ENCODE measurements around the gene PPARD.

Gene PPARD

GRCh38 chr6:35465646-35466045 lies 123.3 kb downstream of the PPARD start:
- H3K27ac ChIP-seq (ENCODE audit: low read depth, low read length): no peak overlapping the region
- no peak overlapping the region for H3K4me3 ChIP-seq (ENCODE audit: low read depth in 1 of 2, low read length in 2 of 2)
- H3K36me3 ChIP-seq (ENCODE audit: control insufficient read depth in 1 of 2, insufficient read depth in 2 of 2, low read length in 2 of 2): peaks cover 6 to 19% of the 10 kb centered on the region in 2 donors
- peaks cover 15 to 18% of the 10 kb centered on the region in 2 donors for H3K4me1 ChIP-seq (ENCODE audit: control insufficient read depth in 1 of 2, insufficient read depth in 2 of 2, low read length in 2 of 2)
- no peaks in the 10 kb centered on the region for H3K9me3 ChIP-seq (ENCODE audit: control insufficient read depth in 1 of 2, low read length in 2 of 2)
- H3K27me3 ChIP-seq (ENCODE audit: control insufficient read depth in 1 of 2, insufficient read depth in 2 of 2, low read length in 2 of 2): no peaks in the 10 kb centered on the region
- H3K9ac ChIP-seq (ENCODE audit: low read depth in 1 of 2, low read length in 2 of 2): no peak overlapping the region

- Histone ChIP-seq H3K36me3 (ENCODE audit: control insufficient read depth in 1 of 2, insufficient read depth in 2 of 2, low read length in 2 of 2) (peaks cover 14 to 37% of the 10 kb centered on the region in 2 donors), H3K9ac (ENCODE audit: low read depth in 1 of 2, low read length in 2 of 2) (peak within 1 kb of the TSS; percentile 79 to 99), H3K9me3 (ENCODE audit: control insufficient read depth in 1 of 2, low read length in 2 of 2) (no peaks in the 10 kb centered on the region), H3K4me1 (ENCODE audit: control insufficient read depth in 1 of 2, insufficient read depth in 2 of 2, low read length in 2 of 2) (peaks cover 22 to 26% of the 10 kb centered on the region in 2 donors), H3K27ac (ENCODE audit: low read depth, low read length) (peak within 1 kb of the TSS; percentile 85), H3K27me3 (ENCODE audit: control insufficient read depth in 1 of 2, insufficient read depth in 2 of 2, low read length in 2 of 2) (no peaks in the 10 kb centered on the region), H3K4me3 (ENCODE audit: low read depth in 1 of 2, low read length in 2 of 2) (peak within 1 kb of the TSS; percentile 77 to 90)
Measured at GRCh38 chr6:35468181-35468979, 126.0 kb downstream of the PPARD start, which contains the start of gene RPL10A. RPL10A (plus strand) TSS chr6:35468401; CDS start chr6:35468435, 34 bp downstream.

- Histone ChIP-seq H3K27me3 (ENCODE audit: control insufficient read depth in 1 of 2, insufficient read depth in 2 of 2, low read length in 2 of 2) (no peaks in the 10 kb centered on the region), H3K9me3 (ENCODE audit: control insufficient read depth in 1 of 2, low read length in 2 of 2) (no peaks in the 10 kb centered on the region), H3K27ac (ENCODE audit: low read depth, low read length) (peak overlapping the region; percentile 85), H3K9ac (ENCODE audit: low read depth in 1 of 2, low read length in 2 of 2) (peak overlapping the region; percentile 79 to 95), H3K36me3 (ENCODE audit: control insufficient read depth in 1 of 2, insufficient read depth in 2 of 2, low read length in 2 of 2) (peaks cover 14 to 43% of the 10 kb centered on the region in 2 donors), H3K4me3 (ENCODE audit: low read depth in 1 of 2, low read length in 2 of 2) (peak overlapping the region; percentile 77 to 90), H3K4me1 (ENCODE audit: control insufficient read depth in 1 of 2, insufficient read depth in 2 of 2, low read length in 2 of 2) (peaks cover 22 to 26% of the 10 kb centered on the region in 2 donors)
Measured at GRCh38 chr6:35468980-35469750, 126.8 kb downstream of the PPARD start.

GRCh38 chr6:35469751-35470662 lies 127.6 kb downstream of the PPARD start:
- peak overlapping the region; percentile 77 to 90 for H3K4me3 ChIP-seq (ENCODE audit: low read depth in 1 of 2, low read length in 2 of 2)
- H3K36me3 ChIP-seq (ENCODE audit: control insufficient read depth in 1 of 2, insufficient read depth in 2 of 2, low read length in 2 of 2): peaks cover 14 to 52% of the 10 kb centered on the region in 2 donors
- no peak overlapping the region for H3K27ac ChIP-seq (ENCODE audit: low read depth, low read length)
- peak overlapping the region; percentile 79 to 95 for H3K9ac ChIP-seq (ENCODE audit: low read depth in 1 of 2, low read length in 2 of 2)
- H3K27me3 ChIP-seq (ENCODE audit: control insufficient read depth in 1 of 2, insufficient read depth in 2 of 2, low read length in 2 of 2): no peaks in the 10 kb centered on the region
- no peaks in the 10 kb centered on the region for H3K9me3 ChIP-seq (ENCODE audit: control insufficient read depth in 1 of 2, low read length in 2 of 2)
- H3K4me1 ChIP-seq (ENCODE audit: control insufficient read depth in 1 of 2, insufficient read depth in 2 of 2, low read length in 2 of 2): peaks cover 22 to 26% of the 10 kb centered on the region in 2 donors

GRCh38 chr6:35470663-35471120 lies 128.3 kb downstream of the PPARD start:
- H3K9ac ChIP-seq (ENCODE audit: low read depth in 1 of 2, low read length in 2 of 2): peak overlapping the region; percentile 25 to 79
- peaks cover 14 to 53% of the 10 kb centered on the region in 2 donors for H3K36me3 ChIP-seq (ENCODE audit: control insufficient read depth in 1 of 2, insufficient read depth in 2 of 2, low read length in 2 of 2)
- H3K4me3 ChIP-seq (ENCODE audit: low read depth in 1 of 2, low read length in 2 of 2): no peak overlapping the region
- H3K27ac ChIP-seq (ENCODE audit: low read depth, low read length): no peak overlapping the region
- H3K27me3 ChIP-seq (ENCODE audit: control insufficient read depth in 1 of 2, insufficient read depth in 2 of 2, low read length in 2 of 2): no peaks in the 10 kb centered on the region
- peaks cover 22 to 26% of the 10 kb centered on the region in 2 donors for H3K4me1 ChIP-seq (ENCODE audit: control insufficient read depth in 1 of 2, insufficient read depth in 2 of 2, low read length in 2 of 2)
- H3K9me3 ChIP-seq (ENCODE audit: control insufficient read depth in 1 of 2, low read length in 2 of 2): no peaks in the 10 kb centered on the region

GRCh38 chr6:35471836-35472345 lies 129.5 kb downstream of the PPARD start:
- no peaks in the 10 kb centered on the region for H3K27me3 ChIP-seq (ENCODE audit: control insufficient read depth in 1 of 2, insufficient read depth in 2 of 2, low read length in 2 of 2)
- peaks cover 22 to 26% of the 10 kb centered on the region in 2 donors for H3K4me1 ChIP-seq (ENCODE audit: control insufficient read depth in 1 of 2, insufficient read depth in 2 of 2, low read length in 2 of 2)
- H3K27ac ChIP-seq (ENCODE audit: low read depth, low read length): no peak overlapping the region
- H3K4me3 ChIP-seq (ENCODE audit: low read depth in 1 of 2, low read length in 2 of 2): no peak overlapping the region
- H3K36me3 ChIP-seq (ENCODE audit: control insufficient read depth in 1 of 2, insufficient read depth in 2 of 2, low read length in 2 of 2): peaks cover 14 to 52% of the 10 kb centered on the region in 2 donors
- no peak overlapping the region for H3K9ac ChIP-seq (ENCODE audit: low read depth in 1 of 2, low read length in 2 of 2)
- H3K9me3 ChIP-seq (ENCODE audit: control insufficient read depth in 1 of 2, low read length in 2 of 2): no peaks in the 10 kb centered on the region

GRCh38 chr6:35473075-35473849 lies 130.9 kb downstream of the PPARD start:
- Histone ChIP-seq H3K9me3 (ENCODE audit: control insufficient read depth in 1 of 2, low read length in 2 of 2) (no peaks in the 10 kb centered on the region), H3K4me1 (ENCODE audit: control insufficient read depth in 1 of 2, insufficient read depth in 2 of 2, low read length in 2 of 2) (peaks cover 18% of the 10 kb centered on the region in 2 donors), H3K4me3 (ENCODE audit: low read depth in 1 of 2, low read length in 2 of 2) (no peak overlapping the region), H3K27me3 (ENCODE audit: control insufficient read depth in 1 of 2, insufficient read depth in 2 of 2, low read length in 2 of 2) (no peaks in the 10 kb centered on the region), H3K36me3 (ENCODE audit: control insufficient read depth in 1 of 2, insufficient read depth in 2 of 2, low read length in 2 of 2) (peaks cover 14 to 59% of the 10 kb centered on the region in 2 donors), H3K27ac (ENCODE audit: low read depth, low read length) (no peak overlapping the region), H3K9ac (ENCODE audit: low read depth in 1 of 2, low read length in 2 of 2) (no peak overlapping the region)

GRCh38 chr6:35473850-35474130 lies 131.4 kb downstream of the PPARD start:
- peaks cover 14 to 63% of the 10 kb centered on the region in 2 donors for H3K36me3 ChIP-seq (ENCODE audit: control insufficient read depth in 1 of 2, insufficient read depth in 2 of 2, low read length in 2 of 2)
- H3K27ac ChIP-seq (ENCODE audit: low read depth, low read length): no peak overlapping the region
- H3K27me3 ChIP-seq (ENCODE audit: control insufficient read depth in 1 of 2, insufficient read depth in 2 of 2, low read length in 2 of 2): no peaks in the 10 kb centered on the region

More at GRCh38 chr6:35473850-35474130, 131.4 kb downstream of the PPARD start:
- Histone ChIP-seq H3K9ac (ENCODE audit: low read depth in 1 of 2, low read length in 2 of 2) (no peak overlapping the region), H3K9me3 (ENCODE audit: control insufficient read depth in 1 of 2, low read length in 2 of 2) (no peaks in the 10 kb centered on the region), H3K4me1 (ENCODE audit: control insufficient read depth in 1 of 2, insufficient read depth in 2 of 2, low read length in 2 of 2) (peaks cover 18% of the 10 kb centered on the region in 2 donors), H3K4me3 (ENCODE audit: low read depth in 1 of 2, low read length in 2 of 2) (no peak overlapping the region)
